Hepatocyte (in vitro differentiated cells): ENCODE measurements around the gene STK4.

ENCODE experiments used
- CTCF ChIP-seq: fragments of 200-600 bp; sonication (generic); IDR thresholded peaks from 2 replicates; pipeline ENCODE4 v1.5.1; 2016; ENCODE audit warnings: antibody characterized with exemption, mild to moderate bottlenecking; ENCODE audit not compliant: poor library complexity
- EZH2 ChIP-seq: fragments of 200-600 bp; sonication (generic); IDR thresholded peaks from 2 replicates; pipeline ENCODE4 v1.6.1; 2016; ENCODE audit warnings: antibody characterized with exemption, mild to moderate bottlenecking, borderline replicate concordance

- TF ChIP-seq CTCF: no peak
- TF ChIP-seq EZH2: no peak
Measured at GRCh38 chr20:45113865-45114264, 147.6 kb downstream of the STK4 start.
